Panc1 (cell line): ENCODE data around the gene USP11. TPM values are rescaled to one million over a fixed set of nuclear protein-coding genes. Genes with fewer than 3 reads are reported as not detected.
"Not testable (repeated sequence)": the region's sequence is repeated elsewhere in the genome, so short reads cannot be mapped to it uniquely, and the experiment has no call there.

Source experiments
- ATAC-seq: fragments of 200-7000 bp; cut with Tn5 transposase; 2 replicates; pipeline ENCODE4 v1.9.1; 2020; ENCODE audit warnings: mild to moderate bottlenecking, moderate library complexity
- BruUV-seq: library from RNA; stranded (reverse); fragments of 400-500 nt; replicated peaks from 2 replicates; lab custom pipeline; 2021; lab: Mats Ljungman, UMichigan
- CTCF ChIA-PET: fragments of 300-600 bp; sonication (Branson Sonifier 250); formaldehyde crosslinking; loops from one replicate; lab custom pipeline; 2022; ENCODE audit warnings: antibody characterized with exemption; lab: Charles Lee
- POLR2A ChIA-PET: fragments of 300-600 bp; sonication (Branson Sonifier 250); formaldehyde crosslinking; loops from one replicate; lab custom pipeline; 2022; ENCODE audit warnings: antibody characterized with exemption; lab: Charles Lee
- DNase-seq: peaks from one replicate; pipeline ENCODE4 v3.0.0-alpha.2; 2010; ENCODE audit warnings: low read depth, low spot score
- H3K27ac ChIP-seq: 2 replicates; pipeline ENCODE4 v1.5.1; 2011; ENCODE audit warnings: mild to moderate bottlenecking, low read length, inconsistent platforms
- H3K27me3 ChIP-seq: fragments of 200-500 bp; sonication (Bioruptor generic); 2 replicates; pipeline ENCODE4 v1.6.0; 2014; ENCODE audit warnings: low read length, inconsistent platforms; ENCODE audit not compliant: control insufficient read depth, insufficient read depth
- H3K36me3 ChIP-seq: fragments of 200-500 bp; sonication (Bioruptor generic); 2 replicates; pipeline ENCODE4 v1.5.1; 2014; ENCODE audit warnings: inconsistent platforms, mild to moderate bottlenecking, low read length, moderate library complexity; ENCODE audit not compliant: control insufficient read depth, insufficient read depth
- H3K4me1 ChIP-seq: 2 replicates; pipeline ENCODE4 v1.5.1; 2011; ENCODE audit warnings: inconsistent platforms, mild to moderate bottlenecking, low read length, moderate library complexity; ENCODE audit not compliant: control insufficient read depth, insufficient read depth
- H3K4me3 ChIP-seq, 2 experiments: 2 replicates each; pipeline ENCODE4 v1.5.1; 2011 to 2012; ENCODE audit warnings: low read depth in 2 of 2, low read length in 2 of 2, mild to moderate bottlenecking in 2 of 2, inconsistent platforms in 1 of 2, moderate library complexity in 1 of 2
- H3K9me3 ChIP-seq: fragments of 200-500 bp; sonication (Bioruptor generic); 2 replicates; pipeline ENCODE4 v1.5.1; 2014; ENCODE audit warnings: low read depth, mild to moderate bottlenecking, inconsistent platforms, low read length, moderate library complexity; ENCODE audit not compliant: control insufficient read depth, insufficient read depth
- CTCF ChIP-seq: fragments of 450-650 bp; IDR thresholded peaks from 2 replicates; pipeline ENCODE4 v1.5.1; 2017; ENCODE audit warnings: mild to moderate bottlenecking
- POLR2AphosphoS5 ChIP-seq: IDR thresholded peaks from 2 replicates; pipeline ENCODE4 v1.6.1; 2012; ENCODE audit warnings: mild to moderate bottlenecking, low read depth, low read length, moderate library complexity
- REST ChIP-seq, 2 experiments: IDR thresholded peaks; 2 replicates each; pipeline ENCODE4 v1.6.1; 2011 to 2012; ENCODE audit warnings: low read depth in 2 of 2, control low read depth in 1 of 2, low read length in 1 of 2, mild to moderate bottlenecking in 1 of 2, moderate library complexity in 1 of 2; ENCODE audit not compliant: insufficient read depth in 1 of 2
- SIN3A ChIP-seq: IDR thresholded peaks from 2 replicates; pipeline ENCODE4 v1.6.1; 2012; ENCODE audit warnings: low read depth, mild to moderate bottlenecking, low read length, moderate library complexity, borderline replicate concordance; ENCODE audit not compliant: insufficient read depth
- TCF7L2 ChIP-seq: IDR thresholded peaks from 2 replicates; pipeline ENCODE4 v1.6.1; 2011; ENCODE audit warnings: mild to moderate bottlenecking, low read depth, low read length, inconsistent platforms
- in situ Hi-C: cut with HindIII; loops from 2 replicates; pipeline ENCODE4 v1.10.0; 2016; ENCODE audit warnings: low sequenced_read_pairs, low pct_unique_long_range_greater_than_20kb
- intact Hi-C: fragments of 100-400 bp; cut with micrococcal nuclease; formaldehyde crosslinking; loops from one replicate; pipeline ENCODE4 v1.10.0; 2022; ENCODE audit not compliant: unreplicated experiment
- total RNA-seq: library from RNA; stranded (reverse); gene quantifications from one replicate; pipeline ENCODE4 v1.2.1, GENCODE V29; 2021; ENCODE audit not compliant: unreplicated experiment

USP11 gene
- total RNA-seq, 1 experiment from 2014 or later: 82.4 TPM

GRCh38 chrX:47248576-47248975 is 15.8 kb downstream of the USP11 start:
- POLR2A ChIA-PET: no interaction called here
- Histone ChIP-seq H3K27ac (no peak overlapping the region), H3K36me3 (no peaks in the 10 kb centered on the region; the same call in 1 of the 2 replicates), H3K4me3 (no peak overlapping the region), H3K4me1 (no peaks in the 10 kb centered on the region), H3K9me3 (no peaks in the 10 kb centered on the region), H3K27me3 (no peaks in the 10 kb centered on the region)
- BruUV-seq: no TSS peak
- no peak for TF ChIP-seq POLR2AphosphoS5
- no peak for TF ChIP-seq CTCF
- TF ChIP-seq SIN3A: no peak
- no peak for TF ChIP-seq TCF7L2
- TF ChIP-seq REST (IDR thresholded peaks at IDR 0.05; ENCODE audit: insufficient read depth in 1 of 2, low read depth in 2 of 2, low read length in 1 of 2): no peak
- ATAC-seq: no peak
- intact Hi-C loops (no loop called here), in situ Hi-C loops (no loop called here)
- no peak for DNase-seq
- CTCF ChIA-PET: no interaction called here

- no peak for TF ChIP-seq SIN3A
- TF ChIP-seq CTCF: no peak
- no peak for TF ChIP-seq TCF7L2
- TF ChIP-seq REST (IDR thresholded peaks at IDR 0.05; ENCODE audit: insufficient read depth in 1 of 2, low read depth in 2 of 2, low read length in 1 of 2): no peak
- TF ChIP-seq POLR2AphosphoS5: no peak
- ChIA-PET CTCF (no interaction called here), POLR2A (no interaction called here)
- in situ Hi-C loops (no loop called here), intact Hi-C loops (no loop called here)
- Histone ChIP-seq H3K27me3 (no peaks in the 10 kb centered on the region), H3K36me3 (no peaks in the 10 kb centered on the region), H3K9me3 (no peaks in the 10 kb centered on the region), H3K4me1 (no peaks in the 10 kb centered on the region), H3K27ac (no peak overlapping the region), H3K4me3 (no peak overlapping the region)
- no peak for ATAC-seq
- DNase-seq: no peak
- BruUV-seq: no TSS peak
Measured at GRCh38 chrX:47250017-47250347, 17.2 kb downstream of the USP11 start.

GRCh38 chrX:47257620-47258019 is 24.8 kb downstream of the USP11 start:
- ATAC-seq, H3K4me3 ChIP-seq, CTCF ChIA-PET, intact Hi-C loops, DNase-seq, H3K27ac ChIP-seq, in situ Hi-C loops, H3K36me3 ChIP-seq, BruUV-seq, H3K9me3 ChIP-seq, H3K27me3 ChIP-seq, POLR2A ChIA-PET, H3K4me1 ChIP-seq: not testable (repeated sequence)
